Neural cell (in vitro differentiated cells): Measurements from ENCODE around the gene GPC3. TPM values are rescaled to one million over a fixed set of nuclear protein-coding genes. Genes with fewer than 3 reads are reported as not detected.

Source experiments
- H2AFZ ChIP-seq: fragments of 200-600, 300-800 bp; sonication (generic), shearing (Covaris generic); 2 replicates; pipeline ENCODE4 v1.6.0; 2014; ENCODE audit warnings: low read depth, mild to moderate bottlenecking, antibody characterized with exemption, low read length, moderate library complexity
- H3F3A ChIP-seq: fragments of 200-600 bp; shearing (Covaris generic); 2 replicates; pipeline ENCODE4 v1.6.1; 2016; ENCODE audit warnings: mild to moderate bottlenecking, moderate library complexity, mixed read lengths, antibody characterized with exemption, low read length; ENCODE audit not compliant: insufficient read depth, poor library complexity, severe bottlenecking
- H3K27ac ChIP-seq: fragments of 200-600, 300-800 bp; sonication (generic), shearing (Covaris generic); 2 replicates; pipeline ENCODE4 v1.5.1; 2014; ENCODE audit warnings: mild to moderate bottlenecking, low read length, moderate library complexity
- H3K27me3 ChIP-seq: fragments of 300-800, 200-600 bp; sonication (generic), shearing (Covaris generic); 2 replicates; pipeline ENCODE4 v1.6.0; 2014; ENCODE audit warnings: mild to moderate bottlenecking, low read depth, low read length, moderate library complexity; ENCODE audit not compliant: insufficient read depth
- H3K36me3 ChIP-seq: fragments of 300-800, 200-600 bp; sonication (generic), shearing (Covaris generic); 2 replicates; pipeline ENCODE4 v1.5.1; 2014; ENCODE audit warnings: mild to moderate bottlenecking, antibody characterized with exemption, low read length, moderate library complexity; ENCODE audit not compliant: insufficient read depth
- H3K4me2 ChIP-seq: fragments of 300-800, 200-600 bp; sonication (generic), shearing (Covaris generic); 2 replicates; pipeline ENCODE4 v1.6.0; 2014; ENCODE audit warnings: mild to moderate bottlenecking, low read length
- H3K4me3 ChIP-seq: fragments of 300-800, 200-600 bp; sonication (generic), shearing (Covaris generic); 2 replicates; pipeline ENCODE4 v1.5.1; 2014; ENCODE audit warnings: mild to moderate bottlenecking, low read length, moderate library complexity
- H3K79me2 ChIP-seq: fragments of 200-600 bp; shearing (Covaris generic); replicated peaks from 2 replicates; pipeline ENCODE4 v1.6.0; 2014; ENCODE audit warnings: mild to moderate bottlenecking, low read length, moderate library complexity; ENCODE audit not compliant: insufficient read depth
- H3K9ac ChIP-seq: fragments of 300-800, 200-600 bp; sonication (generic), shearing (Covaris generic); 2 replicates; pipeline ENCODE4 v1.6.1; 2016; ENCODE audit warnings: mild to moderate bottlenecking, low read length, mixed read lengths
- H3K9me2 ChIP-seq: fragments of 200-600 bp; shearing (Covaris generic); 2 replicates; pipeline ENCODE4 v1.6.1; 2016; ENCODE audit warnings: mild to moderate bottlenecking, low read length, mixed read lengths; ENCODE audit not compliant: insufficient read depth
- H3K9me3 ChIP-seq: fragments of 200-600, 300-800 bp; sonication (generic), shearing (Covaris generic); 2 replicates; pipeline ENCODE4 v1.6.1; 2016; ENCODE audit warnings: mild to moderate bottlenecking, mixed run types, low read length, moderate library complexity, mixed read lengths
- H4K20me1 ChIP-seq: fragments of 200-600 bp; shearing (Covaris generic); 2 replicates; pipeline ENCODE4 v1.6.1; 2016; ENCODE audit warnings: mild to moderate bottlenecking, mixed run types; ENCODE audit not compliant: insufficient read depth
- CTCF ChIP-seq: fragments of 450-650 bp; IDR thresholded peaks from 2 replicates; pipeline ENCODE4 v1.5.1; 2014; ENCODE audit warnings: antibody characterized with exemption, mild to moderate bottlenecking, moderate library complexity; ENCODE audit not compliant: poor library complexity, severe bottlenecking
- EP300 ChIP-seq: fragments of 450-650 bp; conservative IDR thresholded peaks from 2 replicates; pipeline ENCODE4 v1.6.1; 2014; ENCODE audit warnings: antibody characterized with exemption, mild to moderate bottlenecking, moderate library complexity; ENCODE audit not compliant: poor library complexity, severe bottlenecking
- EZH2 ChIP-seq: fragments of 200-600, 300-800 bp; shearing (Covaris generic), sonication (generic); IDR thresholded peaks from 2 replicates; pipeline ENCODE4 v1.6.1; 2014; ENCODE audit warnings: antibody characterized with exemption, low read length, borderline replicate concordance, mild to moderate bottlenecking; ENCODE audit not compliant: insufficient read depth, poor library complexity, severe bottlenecking
- MXI1 ChIP-seq: fragments of 450-650 bp; conservative IDR thresholded peaks from 2 replicates; pipeline ENCODE4 v1.6.1; 2014; ENCODE audit warnings: antibody characterized with exemption, mild to moderate bottlenecking; ENCODE audit not compliant: poor library complexity, severe bottlenecking
- POLR2AphosphoS5 ChIP-seq: IDR thresholded peaks from 2 replicates; pipeline ENCODE4 v1.6.1; 2012
- RAD21 ChIP-seq: fragments of 450-650 bp; conservative IDR thresholded peaks from 2 replicates; pipeline ENCODE4 v1.6.1; 2014; ENCODE audit warnings: antibody characterized with exemption, mild to moderate bottlenecking, moderate library complexity
- REST ChIP-seq: IDR thresholded peaks from 2 replicates; pipeline ENCODE4 v1.6.1; 2012; ENCODE audit warnings: borderline replicate concordance
- SMC3 ChIP-seq: fragments of 450-650 bp; conservative IDR thresholded peaks from 2 replicates; pipeline ENCODE4 v1.6.1; 2014; ENCODE audit warnings: antibody characterized with exemption, mild to moderate bottlenecking, moderate library complexity; ENCODE audit not compliant: poor library complexity
- TAF1 ChIP-seq: IDR thresholded peaks from 2 replicates; pipeline ENCODE4 v1.6.1; 2012; ENCODE audit warnings: low read depth
- polyA plus RNA-seq: library from polyadenylated mRNA; depleted of rRNA; stranded (reverse); fragments of >200 nt; gene quantifications from 2 replicates; pipeline ENCODE4 v1.2.3, GENCODE V29; 2014

Gene GPC3
- polyA plus RNA-seq, 1 donor from 2014 or later: 2.1 TPM

DNA sequence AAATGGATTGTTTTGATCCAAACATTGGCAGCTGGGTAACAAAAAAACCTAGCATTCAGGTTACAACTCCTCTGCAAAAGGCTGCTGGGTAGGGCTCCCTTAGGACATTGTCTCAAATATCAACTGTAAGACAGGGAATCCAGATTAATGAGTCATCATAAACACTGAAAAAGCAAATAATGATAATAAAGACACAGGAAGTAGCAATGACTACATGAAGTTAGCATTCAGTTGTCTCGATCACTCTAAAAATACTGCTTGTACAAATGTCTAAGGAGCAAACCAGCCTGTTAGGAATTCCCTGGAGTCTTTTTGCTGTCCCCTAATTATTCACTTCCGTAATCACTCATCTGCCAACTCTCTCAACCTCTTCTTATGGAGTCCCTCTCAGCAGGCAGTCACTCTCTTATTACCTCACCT lies 259.2 kb downstream of the GPC3 start:
- H3K27me3 ChIP-seq: no peaks in the 10 kb centered on the region
- no peak for TF ChIP-seq EP300
- TF ChIP-seq RAD21: no peak
- no peak for TF ChIP-seq CTCF
- no peak for TF ChIP-seq REST
- no peak for TF ChIP-seq EZH2
- TF ChIP-seq TAF1: no peak
- TF ChIP-seq SMC3: no peak
- TF ChIP-seq POLR2AphosphoS5: no peak
- TF ChIP-seq MXI1: no peak
- no peak overlapping the region for H3K4me3 ChIP-seq
- H3K79me2 ChIP-seq: no peaks in the 10 kb centered on the region
- no peaks in the 10 kb centered on the region for H3K36me3 ChIP-seq
- no peaks in the 10 kb centered on the region for H3K9me3 ChIP-seq
- no peaks in the 10 kb centered on the region for H3K9me2 ChIP-seq
- H3K9ac ChIP-seq: no peak overlapping the region
- no peak overlapping the region for H3K27ac ChIP-seq
- H4K20me1 ChIP-seq: no peaks in the 10 kb centered on the region
- no peaks in the 10 kb centered on the region for H3F3A ChIP-seq
- H3K4me2 ChIP-seq: no peak overlapping the region
- H2AFZ ChIP-seq: no peak overlapping the region

GRCh38 chrX:133723930-133724329 lies 261.5 kb downstream of the GPC3 start:
- TF ChIP-seq MXI1 (no peak), CTCF (no peak), REST (no peak), EZH2 (no peak), TAF1 (no peak), SMC3 (no peak), POLR2AphosphoS5 (no peak), RAD21 (no peak), EP300 (no peak)

More at GRCh38 chrX:133723930-133724329, 261.5 kb downstream of the GPC3 start:
- no peaks in the 10 kb centered on the region for H4K20me1 ChIP-seq
- H3K36me3 ChIP-seq: no peaks in the 10 kb centered on the region
- no peaks in the 10 kb centered on the region for H3K79me2 ChIP-seq
- no peak overlapping the region for H2AFZ ChIP-seq
- H3K4me3 ChIP-seq: no peak overlapping the region
- no peaks in the 10 kb centered on the region for H3K9me3 ChIP-seq
- H3F3A ChIP-seq: no peaks in the 10 kb centered on the region
- H3K9me2 ChIP-seq: no peaks in the 10 kb centered on the region
- no peaks in the 10 kb centered on the region for H3K27me3 ChIP-seq
- H3K9ac ChIP-seq: no peak overlapping the region
- no peak overlapping the region for H3K27ac ChIP-seq
- H3K4me2 ChIP-seq: no peak overlapping the region
